ENCODE measurements around the gene CKMT2. TPM values are rescaled to one million over a fixed set of nuclear protein-coding genes. Genes with fewer than 3 reads are reported as not detected.

CKMT2 gene
- total RNA-seq, 4 donors from 2014 or later: 8.6 to 14.9 (median 12.9) TPM

DNA sequence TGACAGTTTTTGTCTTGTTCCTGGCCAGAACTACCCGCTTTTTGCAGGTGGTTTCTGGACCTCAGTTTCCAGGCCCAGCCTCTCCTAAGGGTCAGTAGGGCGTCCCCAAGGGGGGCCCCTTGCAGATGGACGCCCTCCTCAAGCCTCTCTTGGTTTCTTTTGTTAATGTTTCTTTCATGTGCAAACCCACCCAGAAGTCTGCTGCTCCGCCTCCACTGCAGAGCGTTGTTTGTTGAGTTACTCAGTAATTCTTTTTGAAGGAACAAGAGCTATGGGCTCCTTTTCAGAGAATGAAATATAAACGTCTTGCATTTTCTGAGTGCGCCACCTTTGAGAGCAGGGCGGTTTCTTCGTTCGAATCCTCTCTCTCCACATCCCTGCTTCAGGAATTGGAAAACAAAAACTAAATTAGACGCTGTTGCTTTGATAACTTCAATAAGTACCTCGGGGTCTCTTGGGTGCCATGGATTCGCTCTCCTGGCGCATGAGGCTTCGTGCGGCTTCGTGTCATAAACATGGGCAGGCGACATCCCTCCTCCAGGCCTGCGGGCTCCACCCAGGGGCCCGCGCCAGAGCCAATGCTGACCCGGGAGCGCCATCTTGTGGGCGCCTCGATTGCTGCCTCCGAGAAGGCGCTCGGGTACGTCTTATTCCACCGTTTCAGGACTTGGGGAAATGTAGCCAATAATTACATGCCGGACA, 38.3 kb upstream of the CKMT2 start:
- intact Hi-C loops (cut with DNase I): no loop called here
- Histone ChIP-seq H3K9me3 (no peaks in the 10 kb centered on the region), H3K27ac (replicated peaks in 1 of 4) (no peak overlapping the region), H3K4me1 (peaks cover 2 to 13% (median 10%) of the 10 kb centered on the region in 4 donors), H3K4me3 (peak overlapping the region in 1 of 4 donors; percentile 12), H3K36me3 (no peaks in the 10 kb centered on the region), H3K27me3 (peaks cover 0 to 10% (median 0%) of the 10 kb centered on the region in 4 donors)
- TF ChIP-seq EP300 (IDR thresholded peaks at IDR 0.05) (no peak), POLR2AphosphoS5 (IDR thresholded peaks at IDR 0.05) (peak in 1 of 2 donors; percentile 32)
- TF ChIP-seq, protein P1, sequence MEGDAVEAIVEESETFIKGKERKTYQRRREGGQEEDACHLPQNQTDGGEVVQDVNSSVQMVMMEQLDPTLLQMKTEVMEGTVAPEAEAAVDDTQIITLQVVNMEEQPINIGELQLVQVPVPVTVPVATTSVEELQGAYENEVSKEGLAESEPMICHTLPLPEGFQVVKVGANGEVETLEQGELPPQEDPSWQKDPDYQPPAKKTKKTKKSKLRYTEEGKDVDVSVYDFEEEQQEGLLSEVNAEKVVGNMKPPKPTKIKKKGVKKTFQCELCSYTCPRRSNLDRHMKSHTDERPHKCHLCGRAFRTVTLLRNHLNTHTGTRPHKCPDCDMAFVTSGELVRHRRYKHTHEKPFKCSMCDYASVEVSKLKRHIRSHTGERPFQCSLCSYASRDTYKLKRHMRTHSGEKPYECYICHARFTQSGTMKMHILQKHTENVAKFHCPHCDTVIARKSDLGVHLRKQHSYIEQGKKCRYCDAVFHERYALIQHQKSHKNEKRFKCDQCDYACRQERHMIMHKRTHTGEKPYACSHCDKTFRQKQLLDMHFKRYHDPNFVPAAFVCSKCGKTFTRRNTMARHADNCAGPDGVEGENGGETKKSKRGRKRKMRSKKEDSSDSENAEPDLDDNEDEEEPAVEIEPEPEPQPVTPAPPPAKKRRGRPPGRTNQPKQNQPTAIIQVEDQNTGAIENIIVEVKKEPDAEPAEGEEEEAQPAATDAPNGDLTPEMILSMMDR (IDR thresholded peaks at IDR 0.05): peak; percentile 72 to 90 (median 80)
- 25% methylated on average over 29 of the region's 31 CpGs for WGBS
- no peak for DNase-seq (ENCODE audit: extremely low spot score)

DNA sequence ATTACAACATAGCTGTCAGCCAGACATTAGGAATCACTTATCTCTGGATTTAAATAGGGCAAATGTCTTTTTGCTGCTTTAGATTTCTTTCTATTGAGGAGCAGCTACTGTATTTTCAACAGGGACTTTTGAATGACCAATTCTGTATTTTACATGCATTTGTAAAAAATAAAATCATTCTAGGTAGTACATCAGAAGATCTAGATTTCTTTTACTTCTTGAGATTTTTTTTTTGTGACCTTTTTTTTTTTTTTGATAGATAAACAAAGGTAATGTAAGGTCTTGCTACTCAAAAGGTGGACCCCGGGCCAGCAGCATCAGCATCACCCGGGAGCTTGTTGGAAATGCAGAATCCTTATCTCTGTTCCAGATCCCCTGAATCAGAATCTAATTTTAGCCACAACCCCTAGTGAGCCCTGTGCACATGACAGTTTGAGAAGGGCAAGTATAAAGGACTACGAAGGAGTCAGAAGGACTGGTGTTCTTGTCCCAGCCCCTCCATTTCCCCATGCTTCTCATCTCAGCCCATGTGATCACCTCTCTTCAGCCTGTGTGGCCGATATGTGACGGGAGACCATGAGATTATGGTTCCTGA, 37.7 kb upstream of the CKMT2 start:
- WGBS: 67% methylated on average over 4 of the region's 5 CpGs
- Histone ChIP-seq H3K27me3 (peaks cover 0 to 10% (median 0%) of the 10 kb centered on the region in 4 donors), H3K9me3 (no peaks in the 10 kb centered on the region), H3K4me3 (peak overlapping the region in 1 of 4 donors; percentile 12), H3K36me3 (no peaks in the 10 kb centered on the region), H3K27ac (replicated peaks in 1 of 4) (no peak overlapping the region), H3K4me1 (peaks cover 2 to 13% (median 10%) of the 10 kb centered on the region in 4 donors)
- intact Hi-C loops (cut with DNase I): no loop called here
- no peak for DNase-seq (ENCODE audit: extremely low spot score)
- TF ChIP-seq POLR2A (IDR thresholded peaks at IDR 0.05; ENCODE audit: low read depth) (no peak), EP300 (IDR thresholded peaks at IDR 0.05) (no peak), POLR2AphosphoS5 (IDR thresholded peaks at IDR 0.05) (no peak)
- TF ChIP-seq, protein P1 (IDR thresholded peaks at IDR 0.05): no peak

DNA sequence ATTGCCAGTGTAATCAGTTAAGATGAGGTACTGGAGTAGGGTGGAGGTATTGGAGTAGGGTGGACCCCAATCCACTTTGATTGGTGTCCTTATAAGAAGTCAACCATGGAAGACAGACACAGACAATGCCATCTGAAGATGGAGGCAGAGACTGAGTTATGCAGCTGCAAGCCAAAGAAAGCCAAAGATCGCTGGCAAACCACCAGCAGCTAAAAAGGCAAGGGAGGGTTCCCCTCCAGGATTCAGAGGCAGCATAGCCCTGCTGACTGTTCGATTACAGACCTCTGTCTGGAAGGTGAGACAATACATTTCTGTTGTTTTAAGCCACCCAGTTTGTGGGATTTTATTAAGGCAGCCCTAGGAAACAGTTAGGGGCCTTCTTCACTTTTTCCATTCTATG, 30.5 kb upstream of the CKMT2 start:
- no peaks in the 10 kb centered on the region for H3K9me3 ChIP-seq
- TF ChIP-seq POLR2A (IDR thresholded peaks at IDR 0.05; ENCODE audit: low read depth) (no peak), POLR2AphosphoS5 (IDR thresholded peaks at IDR 0.05) (no peak), EP300 (IDR thresholded peaks at IDR 0.05) (no peak)
- TF ChIP-seq, protein P1 (IDR thresholded peaks at IDR 0.05): no peak
- no peak overlapping the region for H3K4me3 ChIP-seq
- intact Hi-C loops (cut with DNase I): no loop called here
- peaks cover 0 to 5% (median 0%) of the 10 kb centered on the region in 4 donors for H3K36me3 ChIP-seq
- H3K27ac ChIP-seq (replicated peaks in 1 of 4): no peak overlapping the region
- peaks cover 0 to 5% (median 0%) of the 10 kb centered on the region in 4 donors for H3K27me3 ChIP-seq
- no peaks in the 10 kb centered on the region for H3K4me1 ChIP-seq
- 50% methylated on average over 2 of the region's 2 CpGs for WGBS
- DNase-seq (ENCODE audit: extremely low spot score): no peak

DNA sequence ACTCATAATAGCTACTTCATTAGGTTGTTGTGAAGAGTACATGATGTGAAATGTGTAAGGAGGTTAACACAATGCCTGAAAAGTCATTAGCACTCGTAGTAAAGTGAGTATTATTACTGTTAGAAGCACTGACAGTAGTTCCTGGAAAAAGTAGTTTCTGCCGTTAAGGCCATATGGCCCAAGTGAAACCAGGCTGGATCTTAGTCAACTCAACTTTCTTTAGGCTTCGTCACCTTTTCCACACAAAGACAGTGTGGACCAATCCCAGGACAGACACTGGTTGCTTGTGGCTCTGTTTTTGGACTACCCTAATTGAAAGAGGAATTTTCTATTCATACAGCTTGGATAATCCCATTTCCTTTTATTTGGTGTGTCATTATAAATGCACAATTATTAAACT, 29.4 kb upstream of the CKMT2 start:
- DNase-seq (ENCODE audit: extremely low spot score): no peak
- peaks cover 0 to 5% (median 0%) of the 10 kb centered on the region in 4 donors for H3K36me3 ChIP-seq
- no peak for TF ChIP-seq POLR2AphosphoS5 (IDR thresholded peaks at IDR 0.05)
- TF ChIP-seq EP300 (IDR thresholded peaks at IDR 0.05): no peak
- TF ChIP-seq POLR2A (IDR thresholded peaks at IDR 0.05; ENCODE audit: low read depth): no peak
- TF ChIP-seq, protein P1 (IDR thresholded peaks at IDR 0.05): no peak
- H3K27ac ChIP-seq (replicated peaks in 1 of 4): no peak overlapping the region
- no peak overlapping the region for H3K4me3 ChIP-seq
- no peaks in the 10 kb centered on the region for H3K27me3 ChIP-seq
- H3K4me1 ChIP-seq: no peaks in the 10 kb centered on the region
- H3K9me3 ChIP-seq: no peaks in the 10 kb centered on the region
- intact Hi-C loops (cut with DNase I): no loop called here
- 92% methylated on average over 3 of the region's 3 CpGs for WGBS
